HEK293T (cell line): ENCODE results near the gene CCDC138.

Experiments
- ARNT ChIP-seq: fragments of 450-650 bp; IDR thresholded peaks from 2 replicates; pipeline ENCODE4 v1.6.1; 2017; ENCODE audit warnings: mild to moderate bottlenecking
- BHLHE40 ChIP-seq: fragments of 450-650 bp; IDR thresholded peaks from 2 replicates; pipeline ENCODE4 v1.6.1; 2016; ENCODE audit warnings: mild to moderate bottlenecking, moderate library complexity, borderline replicate concordance
- ELF4 ChIP-seq: fragments of 450-650 bp; IDR thresholded peaks from 2 replicates; pipeline ENCODE4 v1.6.1; 2017; ENCODE audit warnings: antibody characterized with exemption
- FOXA1 ChIP-seq: fragments of 450-650 bp; IDR thresholded peaks from 2 replicates; pipeline ENCODE4 v1.6.1; 2016; ENCODE audit warnings: mild to moderate bottlenecking
- FOXK2 ChIP-seq: fragments of 450-650 bp; IDR thresholded peaks from 2 replicates; pipeline ENCODE4 v1.6.1; 2016; ENCODE audit warnings: mild to moderate bottlenecking
- FOXM1 ChIP-seq: fragments of 450-650 bp; IDR thresholded peaks from 2 replicates; pipeline ENCODE4 v1.6.1; 2017; ENCODE audit warnings: mild to moderate bottlenecking, borderline replicate concordance
- L3MBTL2 ChIP-seq: fragments of 450-650 bp; conservative IDR thresholded peaks from 2 replicates; pipeline ENCODE4 v1.6.1; 2016; ENCODE audit warnings: mild to moderate bottlenecking
- LEF1 ChIP-seq: fragments of 450-650 bp; IDR thresholded peaks from 2 replicates; pipeline ENCODE4 v1.6.1; 2017; ENCODE audit warnings: mild to moderate bottlenecking, borderline replicate concordance
- SP1 ChIP-seq: fragments of 450-650 bp; IDR thresholded peaks from 2 replicates; pipeline ENCODE4 v1.6.1; 2017
- SUZ12 ChIP-seq: fragments of 450-650 bp; IDR thresholded peaks from 2 replicates; pipeline ENCODE4 v1.6.1; 2016; ENCODE audit warnings: mild to moderate bottlenecking
- TF ChIP-seq, protein P1 (sequence below): fragments of 450-650 bp; IDR thresholded peaks from 2 replicates; pipeline ENCODE4 v1.6.1; 2016

- TF ChIP-seq SP1 (no peak), BHLHE40 (no peak), SUZ12 (no peak), FOXA1 (no peak), FOXM1 (no peak), ELF4 (no peak), L3MBTL2 (no peak), ARNT (no peak), FOXK2 (no peak), LEF1 (no peak)
- TF ChIP-seq, protein P1, sequence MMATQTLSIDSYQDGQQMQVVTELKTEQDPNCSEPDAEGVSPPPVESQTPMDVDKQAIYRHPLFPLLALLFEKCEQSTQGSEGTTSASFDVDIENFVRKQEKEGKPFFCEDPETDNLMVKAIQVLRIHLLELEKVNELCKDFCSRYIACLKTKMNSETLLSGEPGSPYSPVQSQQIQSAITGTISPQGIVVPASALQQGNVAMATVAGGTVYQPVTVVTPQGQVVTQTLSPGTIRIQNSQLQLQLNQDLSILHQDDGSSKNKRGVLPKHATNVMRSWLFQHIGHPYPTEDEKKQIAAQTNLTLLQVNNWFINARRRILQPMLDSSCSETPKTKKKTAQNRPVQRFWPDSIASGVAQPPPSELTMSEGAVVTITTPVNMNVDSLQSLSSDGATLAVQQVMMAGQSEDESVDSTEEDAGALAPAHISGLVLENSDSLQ, result no peak
These were observed 68.6 kb downstream of the CCDC138 start for GRCh38 chr2:108855194-108855593.
